Measurements from ENCODE around the gene PCSK6. TPM values are rescaled to one million over a fixed set of nuclear protein-coding genes. Genes with fewer than 3 reads are reported as not detected.

Gene PCSK6
- total RNA-seq, 1 donor from 2014 or later: 5.4 TPM

- Mint-ChIP-seq H3K9me3 (peaks cover 2% of the 10 kb centered on the region), H3K36me3 (ENCODE audit: low read depth) (no peaks in the 10 kb centered on the region), H3K27me3 (ENCODE audit: low read depth) (peaks cover 2% of the 10 kb centered on the region), H3K4me1 (peaks cover 10% of the 10 kb centered on the region), H3K4me3 (no peak overlapping the region), H3K27ac (ENCODE audit: unreplicated experiment) (no peak overlapping the region)
- TF ChIP-seq, protein P1, sequence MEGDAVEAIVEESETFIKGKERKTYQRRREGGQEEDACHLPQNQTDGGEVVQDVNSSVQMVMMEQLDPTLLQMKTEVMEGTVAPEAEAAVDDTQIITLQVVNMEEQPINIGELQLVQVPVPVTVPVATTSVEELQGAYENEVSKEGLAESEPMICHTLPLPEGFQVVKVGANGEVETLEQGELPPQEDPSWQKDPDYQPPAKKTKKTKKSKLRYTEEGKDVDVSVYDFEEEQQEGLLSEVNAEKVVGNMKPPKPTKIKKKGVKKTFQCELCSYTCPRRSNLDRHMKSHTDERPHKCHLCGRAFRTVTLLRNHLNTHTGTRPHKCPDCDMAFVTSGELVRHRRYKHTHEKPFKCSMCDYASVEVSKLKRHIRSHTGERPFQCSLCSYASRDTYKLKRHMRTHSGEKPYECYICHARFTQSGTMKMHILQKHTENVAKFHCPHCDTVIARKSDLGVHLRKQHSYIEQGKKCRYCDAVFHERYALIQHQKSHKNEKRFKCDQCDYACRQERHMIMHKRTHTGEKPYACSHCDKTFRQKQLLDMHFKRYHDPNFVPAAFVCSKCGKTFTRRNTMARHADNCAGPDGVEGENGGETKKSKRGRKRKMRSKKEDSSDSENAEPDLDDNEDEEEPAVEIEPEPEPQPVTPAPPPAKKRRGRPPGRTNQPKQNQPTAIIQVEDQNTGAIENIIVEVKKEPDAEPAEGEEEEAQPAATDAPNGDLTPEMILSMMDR (conservative IDR thresholded peaks at IDR 0.05): no peak
- DNase-seq (ENCODE audit: low read depth, low spot score): no peak
Observed at GRCh38 chr15:101351736-101352135, 137.8 kb downstream of the PCSK6 start.

- Mint-ChIP-seq H3K4me1 (peaks cover 17% of the 10 kb centered on the region), H3K4me3 (no peak overlapping the region), H3K27ac (ENCODE audit: unreplicated experiment) (no peak overlapping the region), H3K27me3 (ENCODE audit: low read depth) (peaks cover 2% of the 10 kb centered on the region), H3K36me3 (ENCODE audit: low read depth) (no peaks in the 10 kb centered on the region), H3K9me3 (peaks cover 2% of the 10 kb centered on the region)
- no peak for DNase-seq (ENCODE audit: low read depth, low spot score)
- TF ChIP-seq, protein P1 (conservative IDR thresholded peaks at IDR 0.05): no peak
Observed at GRCh38 chr15:101349047-101349951, 140.2 kb downstream of the PCSK6 start.

DNA sequence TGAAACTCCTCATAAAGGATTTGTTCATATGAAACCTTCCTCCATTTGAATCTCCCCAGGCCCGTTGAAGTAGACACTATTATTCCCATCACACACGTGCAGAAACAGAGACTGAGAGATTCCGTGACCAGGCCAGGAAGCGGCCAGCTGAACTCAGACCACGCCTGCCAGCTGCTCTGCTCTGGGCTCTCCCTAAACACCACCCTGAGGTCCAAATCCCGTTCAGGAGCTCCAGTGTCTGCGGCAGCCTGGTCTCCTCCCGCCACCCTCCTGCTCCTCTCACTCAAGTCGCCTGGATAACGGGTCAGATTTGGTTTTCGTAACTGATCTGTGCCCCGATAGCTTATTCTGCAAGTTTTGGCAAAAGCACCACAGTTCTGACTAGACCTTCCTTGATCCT is 140.9 kb downstream of the PCSK6 start:
- DNase-seq (ENCODE audit: low read depth, low spot score): no peak
- H3K27ac Mint-ChIP-seq (ENCODE audit: unreplicated experiment): no peak overlapping the region

DNA sequence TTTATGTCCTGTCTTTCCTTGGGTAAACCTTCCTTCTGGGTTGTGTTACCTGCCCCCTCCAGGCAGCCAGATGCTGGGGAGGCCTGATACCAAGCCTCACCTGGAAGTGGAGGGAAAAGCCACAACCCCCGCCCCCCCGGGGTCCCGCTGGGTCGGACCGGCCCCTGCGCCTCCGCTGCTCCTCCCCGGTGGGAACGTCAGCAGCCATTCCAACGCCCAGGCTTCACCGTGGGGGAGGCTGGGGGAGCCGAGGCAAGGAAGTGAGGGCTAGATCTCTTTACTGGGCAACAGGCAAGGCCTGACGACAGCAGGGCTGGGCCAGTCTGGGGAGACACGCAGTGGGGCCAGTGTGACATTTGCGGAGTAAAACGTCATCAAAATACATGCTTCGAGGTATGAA is 141.5 kb downstream of the PCSK6 start:
- no peak overlapping the region for H3K27ac Mint-ChIP-seq (ENCODE audit: unreplicated experiment)
- peaks cover 2% of the 10 kb centered on the region for H3K9me3 Mint-ChIP-seq
- H3K4me3 Mint-ChIP-seq: no peak overlapping the region
- TF ChIP-seq, protein P1 (conservative IDR thresholded peaks at IDR 0.05): no peak
- H3K4me1 Mint-ChIP-seq: peaks cover 17% of the 10 kb centered on the region
- peaks cover 2% of the 10 kb centered on the region for H3K27me3 Mint-ChIP-seq (ENCODE audit: low read depth)
- no peak for DNase-seq (ENCODE audit: low read depth, low spot score)
- H3K36me3 Mint-ChIP-seq (ENCODE audit: low read depth): no peaks in the 10 kb centered on the region

More for the DNA sequence above, 140.9 kb downstream of the PCSK6 start:
- peaks cover 2% of the 10 kb centered on the region for H3K9me3 Mint-ChIP-seq
- TF ChIP-seq, protein P1 (conservative IDR thresholded peaks at IDR 0.05): no peak
- H3K36me3 Mint-ChIP-seq (ENCODE audit: low read depth): no peaks in the 10 kb centered on the region
- peaks cover 17% of the 10 kb centered on the region for H3K4me1 Mint-ChIP-seq
- no peak overlapping the region for H3K4me3 Mint-ChIP-seq
- H3K27me3 Mint-ChIP-seq (ENCODE audit: low read depth): peaks cover 2% of the 10 kb centered on the region

GRCh38 chr15:101347454-101347853 is 142.1 kb downstream of the PCSK6 start:
- H3K9me3 Mint-ChIP-seq: no peaks in the 10 kb centered on the region
- peaks cover 2% of the 10 kb centered on the region for H3K27me3 Mint-ChIP-seq (ENCODE audit: low read depth)
- no peak overlapping the region for H3K4me3 Mint-ChIP-seq
- no peak for DNase-seq (ENCODE audit: low read depth, low spot score)
- H3K4me1 Mint-ChIP-seq: peaks cover 17% of the 10 kb centered on the region
- TF ChIP-seq, protein P1 (conservative IDR thresholded peaks at IDR 0.05): no peak
- H3K36me3 Mint-ChIP-seq (ENCODE audit: low read depth): no peaks in the 10 kb centered on the region
- H3K27ac Mint-ChIP-seq (ENCODE audit: unreplicated experiment): no peak overlapping the region
